Osteoblast (primary cell): ENCODE results near the gene DENND5A. TPM values are rescaled to one million over a fixed set of nuclear protein-coding genes. Genes with fewer than 3 reads are reported as not detected.

Experiments used
- DNase-seq: peaks from one replicate; pipeline ENCODE4 v3.0.0; 2011; ENCODE audit warnings: low spot score, mixed read lengths; ENCODE audit not compliant: insufficient read length; ENCODE audit errors: missing footprints
- H2AFZ ChIP-seq: 2 replicates; pipeline ENCODE4 v1.6.0; 2011; ENCODE audit warnings: mild to moderate bottlenecking, low read length
- H3K27ac ChIP-seq: 2 replicates; pipeline ENCODE4 v1.5.1; 2011; ENCODE audit warnings: mild to moderate bottlenecking, low read depth, low read length, moderate library complexity
- H3K27me3 ChIP-seq: 2 replicates; pipeline ENCODE4 v1.6.0; 2012; ENCODE audit warnings: mild to moderate bottlenecking, control low read depth, inconsistent platforms, low read length, moderate library complexity; ENCODE audit not compliant: insufficient read depth
- H3K36me3 ChIP-seq: 2 replicates; pipeline ENCODE4 v1.5.1; 2011; ENCODE audit warnings: mild to moderate bottlenecking, low read length, control low read depth, moderate library complexity; ENCODE audit not compliant: insufficient read depth
- H3K4me1 ChIP-seq: 2 replicates; pipeline ENCODE4 v1.5.1; 2011; ENCODE audit warnings: mild to moderate bottlenecking, low read length, control low read depth, moderate library complexity; ENCODE audit not compliant: insufficient read depth
- H3K4me2 ChIP-seq: 2 replicates; pipeline ENCODE4 v1.6.0; 2011; ENCODE audit warnings: mild to moderate bottlenecking, low read length; ENCODE audit not compliant: insufficient read depth
- H3K4me3 ChIP-seq: fragments of 200-600 bp; sonication (generic); 3 replicates; pipeline ENCODE4 v1.5.1; 2012; ENCODE audit warnings: mild to moderate bottlenecking, low read length, inconsistent platforms; ENCODE audit not compliant: insufficient read depth
- H3K79me2 ChIP-seq: 2 replicates; pipeline ENCODE4 v1.6.0; 2012; ENCODE audit warnings: mild to moderate bottlenecking, low read length, control low read depth, inconsistent platforms; ENCODE audit not compliant: insufficient read depth
- H3K9me3 ChIP-seq: 2 replicates; pipeline ENCODE4 v1.5.1; 2011; ENCODE audit warnings: low read depth, low read length, control low read depth
- H4K20me1 ChIP-seq: 2 replicates; pipeline ENCODE4 v1.6.0; 2012; ENCODE audit warnings: mild to moderate bottlenecking, low read length, control low read depth; ENCODE audit not compliant: insufficient read depth
- CTCF ChIP-seq: IDR thresholded peaks from 2 replicates; pipeline ENCODE4 v1.5.1; 2011; ENCODE audit warnings: mild to moderate bottlenecking, low read depth, low read length, moderate library complexity; ENCODE audit errors: extremely low read depth
- total RNA-seq: library from RNA; depleted of rRNA; stranded (reverse); fragments of >200 nt; gene quantifications from 2 replicates; pipeline ENCODE4 v1.2.3, GENCODE V29; 2012

DENND5A gene
- total RNA-seq, 1 donor: 183 TPM

GRCh38 chr11:9179141-9179540 lies 86.0 kb downstream of the DENND5A start:
- Histone ChIP-seq H3K9me3 (no peaks in the 10 kb centered on the region), H3K36me3 (peaks cover 48% of the 10 kb centered on the region), H3K4me3 (no peak overlapping the region), H2AFZ (no peak overlapping the region), H3K27ac (no peak overlapping the region), H3K4me1 (peaks cover 8% of the 10 kb centered on the region), H3K4me2 (no peak overlapping the region), H3K79me2 (peaks cover 16% of the 10 kb centered on the region), H4K20me1 (no peaks in the 10 kb centered on the region), H3K27me3 (no peaks in the 10 kb centered on the region)
- no peak for DNase-seq
- no peak for TF ChIP-seq CTCF

- peaks cover 8% of the 10 kb centered on the region for H3K4me1 ChIP-seq
- H2AFZ ChIP-seq: no peak overlapping the region
These were observed 86.4 kb downstream of the DENND5A start for GRCh38 chr11:9178716-9179115.

GRCh38 chr11:9177438-9178091 lies 87.6 kb downstream of the DENND5A start:
- Histone ChIP-seq H3K27ac (no peak overlapping the region), H4K20me1 (no peaks in the 10 kb centered on the region), H3K4me3 (no peak overlapping the region), H3K79me2 (peaks cover 19% of the 10 kb centered on the region), H3K9me3 (no peaks in the 10 kb centered on the region), H3K4me2 (no peak overlapping the region), H2AFZ (no peak overlapping the region), H3K4me1 (peaks cover 8% of the 10 kb centered on the region), H3K36me3 (peaks cover 48% of the 10 kb centered on the region), H3K27me3 (no peaks in the 10 kb centered on the region)
- DNase-seq: no peak
- TF ChIP-seq CTCF: no peak

More at GRCh38 chr11:9178716-9179115, 86.4 kb downstream of the DENND5A start:
- H3K4me3 ChIP-seq: no peak overlapping the region
- peaks cover 47% of the 10 kb centered on the region for H3K36me3 ChIP-seq
- H3K4me2 ChIP-seq: no peak overlapping the region
- no peak for DNase-seq
- no peak for TF ChIP-seq CTCF
- H4K20me1 ChIP-seq: no peaks in the 10 kb centered on the region
- H3K9me3 ChIP-seq: no peaks in the 10 kb centered on the region
- H3K27ac ChIP-seq: no peak overlapping the region
- peaks cover 16% of the 10 kb centered on the region for H3K79me2 ChIP-seq
- no peaks in the 10 kb centered on the region for H3K27me3 ChIP-seq

DNA sequence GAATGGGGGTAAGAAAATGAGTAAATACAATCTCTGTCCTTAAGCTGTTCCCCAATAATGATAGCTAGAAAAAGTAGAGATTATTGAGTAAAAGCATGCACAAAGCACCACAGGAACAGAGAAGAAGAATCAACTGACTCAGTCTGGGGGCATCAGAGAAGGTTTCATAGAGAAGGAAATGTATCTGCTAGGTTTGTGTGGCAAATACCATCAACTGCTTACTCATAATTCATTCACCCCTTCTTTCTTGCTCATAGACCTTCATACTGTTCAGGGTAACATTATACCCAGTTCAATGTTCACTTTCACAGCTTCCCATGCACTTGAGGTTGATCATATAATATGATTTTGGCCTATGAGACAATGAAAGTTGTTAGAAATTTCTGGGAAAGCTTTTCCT lies 88.6 kb downstream of the DENND5A start:
- no peak overlapping the region for H3K27ac ChIP-seq

More for the DNA sequence above, 88.6 kb downstream of the DENND5A start:
- peaks cover 58% of the 10 kb centered on the region for H3K36me3 ChIP-seq
- H4K20me1 ChIP-seq: no peaks in the 10 kb centered on the region
- no peaks in the 10 kb centered on the region for H3K27me3 ChIP-seq
- H3K4me3 ChIP-seq: no peak overlapping the region
- DNase-seq: peak; percentile 23
- no peak for TF ChIP-seq CTCF
- no peak overlapping the region for H2AFZ ChIP-seq
- no peak overlapping the region for H3K4me2 ChIP-seq
- H3K9me3 ChIP-seq: no peaks in the 10 kb centered on the region
- peaks cover 8% of the 10 kb centered on the region for H3K4me1 ChIP-seq
- H3K79me2 ChIP-seq: peaks cover 24% of the 10 kb centered on the region
